ENCODE data around the gene PRIM1. TPM values are rescaled to one million over a fixed set of nuclear protein-coding genes. Genes with fewer than 3 reads are reported as not detected.

The PRIM1 gene
- total and polyA plus RNA-seq, 2 of the 4 experiments (the other 2 are of a cell fraction), result 8.6 to 12.0 TPM

- Histone ChIP-seq H2AK5ac (ENCODE audit: low read depth, low read length) (no peak overlapping the region), H3K4me1 (ENCODE audit: control insufficient read depth, insufficient read depth, low read length) (no peaks in the 10 kb centered on the region), H3K18ac (ENCODE audit: low read depth, low read length) (no peak overlapping the region), H2BK20ac (ENCODE audit: low read depth, low read length) (no peak overlapping the region), H3K4ac (ENCODE audit: low read depth, low read length) (no peak overlapping the region), H4K5ac (ENCODE audit: low read depth, low read length) (no peak overlapping the region), H3K27ac (ENCODE audit: insufficient read depth, low read length) (no peak overlapping the region), H2AFZ (replicated peaks; ENCODE audit: low read length, poor library complexity) (no peak overlapping the region), H4K8ac (ENCODE audit: low read depth in 2 of 2, low read length in 2 of 2) (no peak overlapping the region), H3K27me3 (ENCODE audit: control insufficient read depth, insufficient read depth, low read length) (no peaks in the 10 kb centered on the region; the same call in 1 of the 2 replicates), H3K14ac (replicated peaks; ENCODE audit: low read depth, low read length) (no peak overlapping the region), H3K36me3 (ENCODE audit: control insufficient read depth, insufficient read depth, low read length) (no peaks in the 10 kb centered on the region), H4K91ac (ENCODE audit: insufficient read depth, low read depth, low read length) (no peak overlapping the region), H3K9me1 (ENCODE audit: insufficient read depth, low read length) (0 out of 2 replicates have a peak, but pooled peaks cover 3% of the 10 kb centered on the region), H3K4me2 (ENCODE audit: low read depth, low read length) (no peak overlapping the region), H2BK5ac (ENCODE audit: low read depth, low read length, poor library complexity, severe bottlenecking) (no peak overlapping the region), H3K9ac (ENCODE audit: low read depth, low read length) (no peak overlapping the region), H2BK120ac (ENCODE audit: low read depth, low read length) (no peak overlapping the region), H3K56ac (ENCODE audit: extremely low read depth, insufficient read depth, low read length) (no peak overlapping the region), H3K4me3 (ENCODE audit: insufficient read depth, low read depth, low read length) (no peak overlapping the region), H2BK15ac (ENCODE audit: low read depth, low read length) (no peak overlapping the region), H4K20me1 (ENCODE audit: insufficient read depth, low read length) (no peaks in the 10 kb centered on the region), H2AK9ac (replicated peaks; ENCODE audit: low read depth, low read length, poor library complexity) (no peak overlapping the region), H3K23ac (ENCODE audit: low read depth, low read length) (no peak overlapping the region), H3K79me1 (ENCODE audit: low read depth in 1 of 2, low read length in 2 of 2) (no peaks in the 10 kb centered on the region), H3K9me3 (ENCODE audit: control insufficient read depth, insufficient read depth, low read length) (no peaks in the 10 kb centered on the region)
- intact Hi-C loops (cut with micrococcal nuclease) (no loop called here), in situ Hi-C loops (cut with MboI; ENCODE audit: low sequenced_read_pairs) (no loop called here), dilution Hi-C loops (cut with HindIII; ENCODE audit: low sequenced_read_pairs, unreplicated experiment) (no loop called here)
- ChIA-PET POLR2A (ENCODE audit: unreplicated experiment) (no interaction called here), CTCF (no interaction called here)
- TF ChIP-seq NFE2L2 (IDR thresholded peaks at IDR 0.05; ENCODE audit: low read depth, low read length) (no peak), CHD1 (IDR thresholded peaks at IDR 0.05; ENCODE audit: low read depth, low read length) (no peak), MAFK (IDR thresholded peaks at IDR 0.05; ENCODE audit: low read depth, low read length) (no peak), FOS (IDR thresholded peaks at IDR 0.05; ENCODE audit: low read depth, low read length) (no peak), POLR2A (IDR thresholded peaks at IDR 0.05; ENCODE audit: low read depth, low read length) (no peak), ELK1 (IDR thresholded peaks at IDR 0.05; ENCODE audit: borderline replicate concordance, low read depth, low read length) (no peak), MXI1 (IDR thresholded peaks at IDR 0.05; ENCODE audit: borderline replicate concordance, low read depth, low read length) (no peak), CEBPB (IDR thresholded peaks at IDR 0.05; ENCODE audit: low read depth, low read length) (no peak), USF2 (IDR thresholded peaks at IDR 0.05; ENCODE audit: low read depth, low read length) (no peak), RFX5 (IDR thresholded peaks at IDR 0.05; ENCODE audit: low read depth, low read length) (no peak), SMC3 (IDR thresholded peaks at IDR 0.05; ENCODE audit: low read depth, low read length) (no peak)
- TF ChIP-seq, protein P1, sequence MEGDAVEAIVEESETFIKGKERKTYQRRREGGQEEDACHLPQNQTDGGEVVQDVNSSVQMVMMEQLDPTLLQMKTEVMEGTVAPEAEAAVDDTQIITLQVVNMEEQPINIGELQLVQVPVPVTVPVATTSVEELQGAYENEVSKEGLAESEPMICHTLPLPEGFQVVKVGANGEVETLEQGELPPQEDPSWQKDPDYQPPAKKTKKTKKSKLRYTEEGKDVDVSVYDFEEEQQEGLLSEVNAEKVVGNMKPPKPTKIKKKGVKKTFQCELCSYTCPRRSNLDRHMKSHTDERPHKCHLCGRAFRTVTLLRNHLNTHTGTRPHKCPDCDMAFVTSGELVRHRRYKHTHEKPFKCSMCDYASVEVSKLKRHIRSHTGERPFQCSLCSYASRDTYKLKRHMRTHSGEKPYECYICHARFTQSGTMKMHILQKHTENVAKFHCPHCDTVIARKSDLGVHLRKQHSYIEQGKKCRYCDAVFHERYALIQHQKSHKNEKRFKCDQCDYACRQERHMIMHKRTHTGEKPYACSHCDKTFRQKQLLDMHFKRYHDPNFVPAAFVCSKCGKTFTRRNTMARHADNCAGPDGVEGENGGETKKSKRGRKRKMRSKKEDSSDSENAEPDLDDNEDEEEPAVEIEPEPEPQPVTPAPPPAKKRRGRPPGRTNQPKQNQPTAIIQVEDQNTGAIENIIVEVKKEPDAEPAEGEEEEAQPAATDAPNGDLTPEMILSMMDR (conservative IDR thresholded peaks at IDR 0.05; ENCODE audit: low read depth, low read length), result no peak
- DNase-seq (no peak), ATAC-seq (ENCODE audit: low read depth) (no peak)
- BruUV-seq (replicated peaks), result no TSS peak
- 100% methylated on average over 2 of the region's 5 CpGs; no CpG with 5 or more reads in 1 of the 2 experiments for WGBS, 2 experiments (ENCODE audit: extremely low coverage in 2 of 2, insufficient read length in 1 of 2)
Observed at GRCh38 chr12:56772625-56773024, 20.5 kb upstream of the PRIM1 start.

Measured in IMR-90 (cell line).